ENCODE results near the gene CCNA2. TPM values are rescaled to one million over a fixed set of nuclear protein-coding genes. Genes with fewer than 3 reads are reported as not detected.

CCNA2 gene
- total RNA-seq, 1 experiment from 2014 or later, result 59.1 TPM

- H3K4me1 ChIP-seq (ENCODE audit: insufficient read depth, low read length), result peaks cover 19% of the 10 kb centered on the region
- TF ChIP-seq CTCF (conservative IDR thresholded peaks at IDR 0.05; ENCODE audit: low read depth, low read length), result no peak
- no peak overlapping the region; the same call in 1 of the 2 replicates for H2AFZ ChIP-seq (ENCODE audit: low read length)
- CTCF ChIA-PET, result no interaction called here
- peaks cover 22% of the 10 kb centered on the region for H3K79me2 ChIP-seq (ENCODE audit: low read length)
- no peak overlapping the region for H3K4me2 ChIP-seq (ENCODE audit: low read length)
- H3K9me3 ChIP-seq (ENCODE audit: low read length), result no peaks in the 10 kb centered on the region
- no peak overlapping the region for H3K27ac ChIP-seq (ENCODE audit: low read length)
- H3K9ac ChIP-seq (ENCODE audit: low read length), result no peak overlapping the region
- no peaks in the 10 kb centered on the region for H3K9me2 ChIP-seq (replicated peaks; ENCODE audit: low read length)
- no peaks in the 10 kb centered on the region for H4K20me1 ChIP-seq (ENCODE audit: low read length)
- DNase-seq (no peak), ATAC-seq (no peak)
- intact Hi-C loops (cut with micrococcal nuclease), result loop anchor here (2.0 kb wide), 1 partner anchor 71 kb away; no protein-coding TSS in a partner anchor
- H3K36me3 ChIP-seq (ENCODE audit: low read depth, low read length), result peaks cover 7% of the 10 kb centered on the region; the same call in 1 of the 2 replicates
- H3F3A ChIP-seq (ENCODE audit: low read length, unreplicated experiment), result no peaks in the 10 kb centered on the region
- no peaks in the 10 kb centered on the region for H3K27me3 ChIP-seq (ENCODE audit: low read length)
- POLR2A ChIA-PET (ENCODE audit: unreplicated experiment), result no interaction called here
- BruUV-seq (replicated peaks), result no TSS peak
- no peak overlapping the region for H3K4me3 ChIP-seq (ENCODE audit: low read length)
Observed at GRCh38 chr4:121799867-121800501, 23.7 kb downstream of the CCNA2 start.

GRCh38 chr4:121799208-121799823, 24.4 kb downstream of the CCNA2 start:
- no peaks in the 10 kb centered on the region for H3K27me3 ChIP-seq (ENCODE audit: low read length)
- no peak overlapping the region for H3K27ac ChIP-seq (ENCODE audit: low read length)
- no peak for TF ChIP-seq EZH2 (IDR thresholded peaks at IDR 0.05; ENCODE audit: low read length, unreplicated experiment)
- TF ChIP-seq EZH2phosphoT487 (IDR thresholded peaks at IDR 0.05; ENCODE audit: borderline replicate concordance, low read length), result no peak
- TF ChIP-seq CTCF (conservative IDR thresholded peaks at IDR 0.05; ENCODE audit: low read depth, low read length), result no peak
- H3K4me3 ChIP-seq (ENCODE audit: low read length), result no peak overlapping the region
- H2AFZ ChIP-seq (ENCODE audit: low read length), result peak overlapping the region; percentile 45; the same call in 1 of the 2 replicates
- H3K79me2 ChIP-seq (ENCODE audit: low read length), result peaks cover 22% of the 10 kb centered on the region
- no peak overlapping the region for H3K4me2 ChIP-seq (ENCODE audit: low read length)
- H3K9me3 ChIP-seq (ENCODE audit: low read length), result no peaks in the 10 kb centered on the region
- H3K9ac ChIP-seq (ENCODE audit: low read length), result no peak overlapping the region
- ChIA-PET CTCF (no interaction called here), POLR2A (ENCODE audit: unreplicated experiment) (no interaction called here)
- H4K20me1 ChIP-seq (ENCODE audit: low read length), result no peaks in the 10 kb centered on the region
- H3F3A ChIP-seq (ENCODE audit: low read length, unreplicated experiment), result no peaks in the 10 kb centered on the region
- H3K36me3 ChIP-seq (ENCODE audit: low read depth, low read length), result peaks cover 6% of the 10 kb centered on the region; the same call in 1 of the 2 replicates
- intact Hi-C loops (cut with micrococcal nuclease), result no loop called here
- peaks cover 19% of the 10 kb centered on the region for H3K4me1 ChIP-seq (ENCODE audit: insufficient read depth, low read length)
- no peak for ATAC-seq
- no peak for DNase-seq
- no peaks in the 10 kb centered on the region for H3K9me2 ChIP-seq (replicated peaks; ENCODE audit: low read length)
- BruUV-seq (replicated peaks), result no TSS peak

- Histone ChIP-seq H3K4me1 (ENCODE audit: insufficient read depth, low read length) (peaks cover 5% of the 10 kb centered on the region; the same call in 1 of the 2 replicates), H3K9ac (ENCODE audit: low read length) (no peak overlapping the region), H3K9me2 (replicated peaks; ENCODE audit: low read length) (no peaks in the 10 kb centered on the region), H4K20me1 (ENCODE audit: low read length) (no peaks in the 10 kb centered on the region), H3K9me3 (ENCODE audit: low read length) (no peaks in the 10 kb centered on the region), H3K36me3 (ENCODE audit: low read depth, low read length) (no peaks in the 10 kb centered on the region), H2AFZ (ENCODE audit: low read length) (no peak overlapping the region), H3K27ac (ENCODE audit: low read length) (no peak overlapping the region), H3K4me3 (ENCODE audit: low read length) (no peak overlapping the region), H3F3A (ENCODE audit: low read length, unreplicated experiment) (no peaks in the 10 kb centered on the region), H3K79me2 (ENCODE audit: low read length) (peaks cover 1% of the 10 kb centered on the region), H3K4me2 (ENCODE audit: low read length) (no peak overlapping the region), H3K27me3 (ENCODE audit: low read length) (no peaks in the 10 kb centered on the region)
- intact Hi-C loops (cut with micrococcal nuclease), result no loop called here
- ATAC-seq (no peak), DNase-seq (no peak)
- ChIA-PET POLR2A (ENCODE audit: unreplicated experiment) (no interaction called here), CTCF (no interaction called here)
- no TSS peak for BruUV-seq (replicated peaks)
- no peak for TF ChIP-seq CTCF (conservative IDR thresholded peaks at IDR 0.05; ENCODE audit: low read depth, low read length)
- TF ChIP-seq EZH2phosphoT487 (IDR thresholded peaks at IDR 0.05; ENCODE audit: borderline replicate concordance, low read length), result no peak
- no peak for TF ChIP-seq EZH2 (IDR thresholded peaks at IDR 0.05; ENCODE audit: low read length, unreplicated experiment)
Observed at GRCh38 chr4:121796283-121796682, 27.4 kb downstream of the CCNA2 start.

Measured in PC-3 (cell line).